Right lobe of liver (tissue), 4 donors: Measurements from ENCODE around the gene GCA.

Source experiments
- POLR2A ChIP-seq: fragments of 450-650 bp; IDR thresholded peaks from one replicate; pipeline ENCODE4 v1.6.1; 2017; ENCODE audit warnings: antibody characterized with exemption, mild to moderate bottlenecking
- TF ChIP-seq, protein P1 (sequence below), 4 donors: fragments of 200-600 bp in 3 of 4; fragments of 450-650 bp in 1 of 4; IDR thresholded peaks; one replicate each; pipeline versions ENCODE4 v1.5.1 to v1.8.0; 2016 to 2022; ENCODE audit warnings: antibody characterized with exemption in 4 of 4, mild to moderate bottlenecking in 2 of 4
- donor health status: DM: no; HTN: no; CAD: no.
- donor health status: DM: no; HTN: no; CAD: no.
- donor health status: DM: no; HTN: yes; CAD: no.

DNA sequence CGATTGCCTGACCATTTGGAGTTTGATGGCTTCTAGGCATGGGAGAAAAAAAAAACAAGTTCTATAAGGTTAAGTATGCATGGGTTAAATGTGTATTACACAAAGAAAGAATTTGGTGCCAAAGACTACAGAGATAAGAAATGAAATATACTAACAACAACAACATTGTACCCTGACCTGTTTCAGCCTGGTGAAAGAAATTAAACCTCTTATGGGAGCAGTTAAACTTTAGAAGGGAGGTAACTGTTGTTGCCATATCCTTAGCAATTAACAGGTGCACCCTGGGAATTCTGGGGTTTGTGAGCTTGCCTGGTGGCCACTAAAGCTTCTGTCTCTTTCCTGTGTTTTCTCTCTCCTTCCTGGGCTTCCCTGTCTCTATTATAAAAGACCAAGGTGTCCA lies 19.0 kb upstream of the GCA start:
- TF ChIP-seq, protein P1, sequence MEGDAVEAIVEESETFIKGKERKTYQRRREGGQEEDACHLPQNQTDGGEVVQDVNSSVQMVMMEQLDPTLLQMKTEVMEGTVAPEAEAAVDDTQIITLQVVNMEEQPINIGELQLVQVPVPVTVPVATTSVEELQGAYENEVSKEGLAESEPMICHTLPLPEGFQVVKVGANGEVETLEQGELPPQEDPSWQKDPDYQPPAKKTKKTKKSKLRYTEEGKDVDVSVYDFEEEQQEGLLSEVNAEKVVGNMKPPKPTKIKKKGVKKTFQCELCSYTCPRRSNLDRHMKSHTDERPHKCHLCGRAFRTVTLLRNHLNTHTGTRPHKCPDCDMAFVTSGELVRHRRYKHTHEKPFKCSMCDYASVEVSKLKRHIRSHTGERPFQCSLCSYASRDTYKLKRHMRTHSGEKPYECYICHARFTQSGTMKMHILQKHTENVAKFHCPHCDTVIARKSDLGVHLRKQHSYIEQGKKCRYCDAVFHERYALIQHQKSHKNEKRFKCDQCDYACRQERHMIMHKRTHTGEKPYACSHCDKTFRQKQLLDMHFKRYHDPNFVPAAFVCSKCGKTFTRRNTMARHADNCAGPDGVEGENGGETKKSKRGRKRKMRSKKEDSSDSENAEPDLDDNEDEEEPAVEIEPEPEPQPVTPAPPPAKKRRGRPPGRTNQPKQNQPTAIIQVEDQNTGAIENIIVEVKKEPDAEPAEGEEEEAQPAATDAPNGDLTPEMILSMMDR (IDR thresholded peaks at IDR 0.05), result no peak
- no peak for TF ChIP-seq POLR2A
